ENCODE results near the gene CSNK2A1. TPM values are rescaled to one million over a fixed set of nuclear protein-coding genes. Genes with fewer than 3 reads are reported as not detected.

The CSNK2A1 gene
- total RNA-seq, 2 donors from 2014 or later, result 107 to 144 TPM

GRCh38 chr20:445514-446336 lies 97.9 kb downstream of the CSNK2A1 start:
- H3K4me1 ChIP-seq, result no peaks in the 10 kb centered on the region
- H3K4me3 ChIP-seq, result no peak overlapping the region
- H3K27ac ChIP-seq, result no peak overlapping the region
- DNase-seq, result no peak
- no peaks in the 10 kb centered on the region for H3K9me3 ChIP-seq
- no peaks in the 10 kb centered on the region for H3K36me3 ChIP-seq
- TF ChIP-seq, protein P1, sequence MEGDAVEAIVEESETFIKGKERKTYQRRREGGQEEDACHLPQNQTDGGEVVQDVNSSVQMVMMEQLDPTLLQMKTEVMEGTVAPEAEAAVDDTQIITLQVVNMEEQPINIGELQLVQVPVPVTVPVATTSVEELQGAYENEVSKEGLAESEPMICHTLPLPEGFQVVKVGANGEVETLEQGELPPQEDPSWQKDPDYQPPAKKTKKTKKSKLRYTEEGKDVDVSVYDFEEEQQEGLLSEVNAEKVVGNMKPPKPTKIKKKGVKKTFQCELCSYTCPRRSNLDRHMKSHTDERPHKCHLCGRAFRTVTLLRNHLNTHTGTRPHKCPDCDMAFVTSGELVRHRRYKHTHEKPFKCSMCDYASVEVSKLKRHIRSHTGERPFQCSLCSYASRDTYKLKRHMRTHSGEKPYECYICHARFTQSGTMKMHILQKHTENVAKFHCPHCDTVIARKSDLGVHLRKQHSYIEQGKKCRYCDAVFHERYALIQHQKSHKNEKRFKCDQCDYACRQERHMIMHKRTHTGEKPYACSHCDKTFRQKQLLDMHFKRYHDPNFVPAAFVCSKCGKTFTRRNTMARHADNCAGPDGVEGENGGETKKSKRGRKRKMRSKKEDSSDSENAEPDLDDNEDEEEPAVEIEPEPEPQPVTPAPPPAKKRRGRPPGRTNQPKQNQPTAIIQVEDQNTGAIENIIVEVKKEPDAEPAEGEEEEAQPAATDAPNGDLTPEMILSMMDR (IDR thresholded peaks at IDR 0.05), result no peak
- H3K9ac ChIP-seq (ENCODE audit: low read depth in 2 of 2, low read length in 2 of 2), result no peak overlapping the region
- H3K27me3 ChIP-seq, result no peaks in the 10 kb centered on the region
- intact Hi-C loops (cut with DNase I), result no loop called here

DNA sequence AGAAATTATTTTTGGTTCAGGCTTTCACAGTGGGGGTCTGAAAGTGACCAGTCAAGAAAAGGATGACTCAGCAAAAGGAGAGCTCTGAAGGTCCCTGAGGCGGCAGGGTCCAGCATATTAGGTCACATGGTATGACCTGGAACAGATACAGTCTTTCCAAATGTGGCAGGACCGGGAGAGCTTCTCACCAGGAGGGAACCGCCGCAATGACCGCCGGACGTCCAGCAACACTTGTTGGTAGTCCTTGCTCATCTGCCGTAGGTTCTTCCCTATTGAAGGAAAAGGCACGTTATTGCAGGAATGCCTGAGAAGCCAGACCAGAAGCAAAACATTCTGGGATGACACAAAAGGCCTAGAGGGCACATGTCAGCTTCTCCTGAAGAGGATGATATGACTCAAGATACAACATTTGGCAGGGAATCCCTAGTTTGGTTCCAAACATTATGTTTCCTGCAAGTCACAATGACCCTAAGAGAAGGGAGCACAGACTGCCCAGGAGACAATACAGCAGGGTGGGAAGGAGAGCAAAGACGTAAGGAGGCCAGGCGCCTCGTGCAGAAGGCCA lies 98.6 kb downstream of the CSNK2A1 start:
- intact Hi-C loops (cut with DNase I), result no loop called here
- Histone ChIP-seq H3K4me1 (no peaks in the 10 kb centered on the region), H3K9me3 (no peaks in the 10 kb centered on the region), H3K9ac (ENCODE audit: low read depth in 2 of 2, low read length in 2 of 2) (no peak overlapping the region), H3K27me3 (no peaks in the 10 kb centered on the region), H3K36me3 (no peaks in the 10 kb centered on the region), H3K4me3 (no peak overlapping the region), H3K27ac (no peak overlapping the region)
- no peak for DNase-seq
- TF ChIP-seq, protein P1 (IDR thresholded peaks at IDR 0.05), result no peak

GRCh38 chr20:444117-444516 lies 99.5 kb downstream of the CSNK2A1 start:
- no peak overlapping the region for H3K27ac ChIP-seq
- no peaks in the 10 kb centered on the region for H3K4me1 ChIP-seq
- intact Hi-C loops (cut with DNase I), result no loop called here
- TF ChIP-seq, protein P1 (IDR thresholded peaks at IDR 0.05), result no peak
- no peak overlapping the region for H3K9ac ChIP-seq (ENCODE audit: low read depth in 2 of 2, low read length in 2 of 2)
- no peak overlapping the region for H3K4me3 ChIP-seq
- no peak for DNase-seq
- H3K9me3 ChIP-seq, result no peaks in the 10 kb centered on the region
- no peaks in the 10 kb centered on the region for H3K27me3 ChIP-seq
- no peaks in the 10 kb centered on the region for H3K36me3 ChIP-seq

- Histone ChIP-seq H3K4me1 (no peaks in the 10 kb centered on the region), H3K4me3 (no peak overlapping the region), H3K9me3 (no peaks in the 10 kb centered on the region), H3K9ac (ENCODE audit: low read depth in 2 of 2, low read length in 2 of 2) (peak overlapping the region in 1 of 2 donors; percentile 58), H3K27me3 (no peaks in the 10 kb centered on the region), H3K36me3 (no peaks in the 10 kb centered on the region), H3K27ac (peak overlapping the region; percentile 56)
- TF ChIP-seq, protein P1 (IDR thresholded peaks at IDR 0.05), result no peak
- no peak for DNase-seq
- intact Hi-C loops (cut with DNase I), result no loop called here
These were observed 100.3 kb downstream of the CSNK2A1 start for GRCh38 chr20:443223-443775.

DNA sequence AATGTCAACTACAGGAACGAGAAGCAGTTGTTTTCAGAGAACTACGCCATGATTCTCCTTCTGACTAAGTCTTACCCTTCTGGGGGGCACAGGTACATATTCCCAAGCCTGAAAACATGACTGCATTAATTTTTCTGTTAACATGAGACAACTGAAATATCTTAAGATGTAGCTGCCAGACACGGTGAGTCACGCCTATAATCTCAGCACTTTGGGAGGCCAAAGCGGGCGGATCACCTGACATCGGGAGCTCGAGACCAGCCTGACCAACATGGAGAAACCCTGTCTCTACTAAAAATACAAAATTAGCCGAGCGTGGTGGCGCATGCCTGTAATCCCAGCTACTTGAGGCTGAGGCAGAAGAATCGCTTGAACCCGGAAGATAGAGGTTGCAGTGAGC lies 103.0 kb downstream of the CSNK2A1 start:
- DNase-seq, result no peak
- intact Hi-C loops (cut with DNase I), result no loop called here
- Histone ChIP-seq H3K4me3 (no peak overlapping the region), H3K27ac (no peak overlapping the region), H3K36me3 (no peaks in the 10 kb centered on the region), H3K4me1 (no peaks in the 10 kb centered on the region), H3K27me3 (no peaks in the 10 kb centered on the region), H3K9ac (ENCODE audit: low read depth in 2 of 2, low read length in 2 of 2) (no peak overlapping the region), H3K9me3 (no peaks in the 10 kb centered on the region)
- TF ChIP-seq, protein P1 (IDR thresholded peaks at IDR 0.05), result no peak

Measured in colonic mucosa (tissue), 4 donors.